H1 (cell line): ENCODE data around the gene MPEG1.

Experiments used
- CTCF ChIP-seq, 3 experiments: IDR thresholded peaks; 1 replicate in 2 of 3; 2 replicates in 1 of 3; pipeline versions ENCODE4 v1.5.1 to v1.6.1; 2011; ENCODE audit warnings: low read length in 3 of 3, mild to moderate bottlenecking in 3 of 3, inconsistent platforms in 2 of 3, low read depth in 1 of 3, moderate library complexity in 1 of 3; ENCODE audit not compliant: insufficient read depth in 1 of 3; ENCODE audit errors: control extremely low read depth in 1 of 3
- EP300 ChIP-seq, 2 experiments: IDR thresholded peaks; 1 replicate in 1 of 2; 2 replicates in 1 of 2; pipeline ENCODE4 v1.6.1; 2011 to 2012; ENCODE audit warnings: low read depth in 2 of 2, low read length in 2 of 2, mild to moderate bottlenecking in 2 of 2, borderline replicate concordance in 1 of 2, inconsistent platforms in 1 of 2, moderate library complexity in 1 of 2
- HDAC2 ChIP-seq, 2 experiments: fragments of 300-600 bp in 1 of 2; sonication (generic) in 1 of 2; IDR thresholded peaks; 2 replicates each; pipeline ENCODE4 v1.6.1; 2011 to 2012; ENCODE audit warnings: low read depth in 2 of 2, low read length in 2 of 2, mild to moderate bottlenecking in 2 of 2, moderate library complexity in 2 of 2, borderline replicate concordance in 1 of 2, inconsistent platforms in 1 of 2
- JUN ChIP-seq: IDR thresholded peaks from 2 replicates; pipeline ENCODE4 v1.6.1; 2011; ENCODE audit warnings: low read depth, mild to moderate bottlenecking, improper control_type of control experiment, low read length
- KDM5A ChIP-seq: fragments of 200-600 bp; IDR thresholded peaks from 2 replicates; pipeline ENCODE4 v1.7.1; 2012; ENCODE audit warnings: mild to moderate bottlenecking, low read length, inconsistent platforms, mixed read lengths
- POLR2A ChIP-seq, 2 experiments: IDR thresholded peaks; 1 replicate in 1 of 2; 2 replicates in 1 of 2; pipeline ENCODE4 v1.6.1; 2011; ENCODE audit warnings: low read depth in 2 of 2, low read length in 2 of 2, mild to moderate bottlenecking in 2 of 2; ENCODE audit errors: control extremely low read depth in 1 of 2
- POLR2AphosphoS5 ChIP-seq: IDR thresholded peaks from 2 replicates; pipeline ENCODE4 v1.6.1; 2011; ENCODE audit warnings: low read depth, low read length
- RAD21 ChIP-seq, 2 experiments: IDR thresholded peaks in 1 of 2; conservative IDR thresholded peaks in 1 of 2; 2 replicates each; pipeline ENCODE4 v1.6.1; 2011; ENCODE audit warnings: low read depth in 2 of 2, low read length in 2 of 2, improper control_type of control experiment in 1 of 2, inconsistent platforms in 1 of 2, mild to moderate bottlenecking in 1 of 2, moderate library complexity in 1 of 2
- RBBP5 ChIP-seq: IDR thresholded peaks from 2 replicates; pipeline ENCODE4 v1.7.1; 2012; ENCODE audit warnings: low read depth, mild to moderate bottlenecking, inconsistent platforms, low read length, moderate library complexity, borderline replicate concordance
- USF2 ChIP-seq: IDR thresholded peaks from 2 replicates; pipeline ENCODE4 v1.6.1; 2011; ENCODE audit warnings: low read length, improper control_type of control experiment

DNA sequence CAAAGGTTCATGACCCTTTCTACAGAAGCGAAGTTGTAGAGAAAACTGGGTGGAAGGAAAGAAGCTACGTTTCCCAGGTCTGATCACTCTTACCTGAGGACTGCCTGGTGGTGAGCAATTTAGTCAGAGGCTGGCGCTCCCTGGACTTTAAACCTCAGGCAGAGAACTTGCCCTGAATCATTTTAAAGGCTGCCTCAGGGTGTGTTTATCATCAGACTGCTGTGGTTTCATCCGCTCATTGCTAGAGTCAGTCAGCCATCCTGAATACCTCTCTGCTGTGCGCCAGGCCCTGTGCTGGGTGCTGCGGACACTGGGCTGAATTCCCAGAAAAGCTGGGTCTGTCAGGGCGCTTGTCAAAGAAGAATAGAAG lies 38.1 kb downstream of the MPEG1 start:
- TF ChIP-seq CTCF (IDR thresholded peaks at IDR 0.05; ENCODE audit: control extremely low read depth in 1 of 3, insufficient read depth in 1 of 3, low read depth in 1 of 3, low read length in 3 of 3) (no peak), POLR2AphosphoS5 (no peak), USF2 (no peak), JUN (no peak), EP300 (IDR thresholded peaks at IDR 0.05; ENCODE audit: borderline replicate concordance in 1 of 2, low read depth in 2 of 2, low read length in 2 of 2) (no peak), POLR2A (IDR thresholded peaks at IDR 0.05; ENCODE audit: control extremely low read depth in 1 of 2, low read depth in 2 of 2, low read length in 2 of 2) (no peak), HDAC2 (IDR thresholded peaks at IDR 0.05; ENCODE audit: borderline replicate concordance in 1 of 2, low read depth in 2 of 2, low read length in 2 of 2) (no peak), KDM5A (no peak), RAD21 (IDR thresholded peaks at IDR 0.05 in 1 of 2, conservative IDR thresholded peaks at IDR 0.05 in 1 of 2; ENCODE audit: low read depth in 2 of 2, low read length in 2 of 2) (no peak), RBBP5 (no peak)
